Endothelial cell of umbilical vein (primary cell): ENCODE results near the gene LECT2. TPM values are rescaled to one million over a fixed set of nuclear protein-coding genes. Genes with fewer than 3 reads are reported as not detected.

ENCODE experiments used
- BruUV-seq: library from RNA; stranded (reverse); fragments of 400-500 nt; replicated peaks from 2 replicates; lab custom pipeline; 2021; lab: Mats Ljungman, UMichigan
- CTCF ChIA-PET: fragments of 300-600, 350-600 bp; sonication (Branson Sonifier 250); formaldehyde crosslinking; loops from one replicate; lab custom pipeline; 2021; ENCODE audit warnings: antibody characterized with exemption, inconsistent platforms; lab: Charles Lee
- POLR2A ChIA-PET: fragments of 300-600, 350-600 bp; sonication (Branson Sonifier 250); formaldehyde crosslinking; loops from one replicate; lab custom pipeline; 2021; ENCODE audit warnings: antibody characterized with exemption, inconsistent platforms; lab: Charles Lee
- DNase-seq: peaks from one replicate; pipeline ENCODE4 v3.0.0-alpha.2; 2011; ENCODE audit warnings: low read depth, low spot score
- FAIRE-seq: peaks from 2 replicates; lab custom pipeline; 2011; peaks lifted over from hg19 to GRCh38; lab: Jason Lieb, UNC
- H2AFZ ChIP-seq: 2 replicates; pipeline ENCODE4 v1.6.0; 2012; ENCODE audit warnings: low read depth, low read length, control low read depth, inconsistent platforms
- H3K27ac ChIP-seq: 2 replicates; pipeline ENCODE4 v1.5.1; 2011; ENCODE audit warnings: low read depth, mild to moderate bottlenecking, control low read depth, low read length, moderate library complexity; ENCODE audit not compliant: insufficient read depth
- H3K27me3 ChIP-seq, 2 experiments: 2 replicates each; pipeline versions ENCODE4 v1.6.0 to v1.6.1; 2011; ENCODE audit warnings: low read length in 2 of 2, mixed read lengths in 1 of 2; ENCODE audit not compliant: control insufficient read depth in 2 of 2, insufficient read depth in 2 of 2
- H3K36me3 ChIP-seq, 2 experiments: 2 replicates in 1 of 2; 3 replicates in 1 of 2; pipeline ENCODE4 v1.5.1; 2011; ENCODE audit warnings: low read length in 2 of 2, mild to moderate bottlenecking in 1 of 2, moderate library complexity in 1 of 2; ENCODE audit not compliant: control insufficient read depth in 2 of 2, insufficient read depth in 2 of 2; ENCODE audit errors: extremely low read depth in 1 of 2
- H3K4me1 ChIP-seq: 3 replicates; pipeline ENCODE4 v1.5.1; 2011; ENCODE audit warnings: mild to moderate bottlenecking, low read length; ENCODE audit not compliant: control insufficient read depth, insufficient read depth; ENCODE audit errors: extremely low read depth
- H3K4me2 ChIP-seq: 2 replicates; pipeline ENCODE4 v1.6.1; 2011; ENCODE audit warnings: low read length, control low read depth, mixed read lengths; ENCODE audit not compliant: insufficient read depth
- H3K4me3 ChIP-seq, 3 experiments: fragments of 200-600 bp in 1 of 3; sonication (generic), shearing (Covaris generic) in 1 of 3; replicated peaks in 1 of 3; 2 replicates each; pipeline ENCODE4 v1.5.1; 2011 to 2016; ENCODE audit warnings: control low read depth in 3 of 3, low read length in 3 of 3, mild to moderate bottlenecking in 2 of 3, inconsistent platforms in 1 of 3, low read depth in 1 of 3, moderate library complexity in 1 of 3; ENCODE audit not compliant: insufficient read depth in 1 of 3
- H3K79me2 ChIP-seq: 2 replicates; pipeline ENCODE4 v1.6.0; 2012; ENCODE audit warnings: low read length, inconsistent platforms; ENCODE audit not compliant: control insufficient read depth, insufficient read depth
- H3K9ac ChIP-seq: replicated peaks from 2 replicates; pipeline ENCODE3; 2011; ENCODE audit warnings: low read length, control low read depth; ENCODE audit not compliant: insufficient read depth; ENCODE audit errors: extremely low read depth
- H3K9me1 ChIP-seq: replicated peaks from 3 replicates; pipeline ENCODE4 v1.6.0; 2011; ENCODE audit warnings: mild to moderate bottlenecking, low read length; ENCODE audit not compliant: control insufficient read depth, insufficient read depth; ENCODE audit errors: extremely low read depth
- H3K9me3 ChIP-seq: replicated peaks from 2 replicates; pipeline ENCODE4 v1.5.1; 2012; ENCODE audit warnings: low read length, inconsistent platforms; ENCODE audit not compliant: control insufficient read depth, insufficient read depth
- H4K20me1 ChIP-seq: replicated peaks from 2 replicates; pipeline ENCODE3; 2011; ENCODE audit warnings: mild to moderate bottlenecking, low read length; ENCODE audit not compliant: control insufficient read depth, insufficient read depth; ENCODE audit errors: extremely low read depth
- FOS ChIP-seq: IDR thresholded peaks from 2 replicates; pipeline ENCODE4 v1.6.1; 2011; ENCODE audit warnings: mild to moderate bottlenecking, low read length, moderate library complexity, borderline replicate concordance; ENCODE audit not compliant: insufficient read depth
- GATA2 ChIP-seq: IDR thresholded peaks from 2 replicates; pipeline ENCODE4 v1.7.0; 2011; ENCODE audit warnings: low read depth, mild to moderate bottlenecking, moderate library complexity, mixed read lengths, low read length; ENCODE audit not compliant: insufficient read length, insufficient read depth
- JUN ChIP-seq: IDR thresholded peaks from 2 replicates; pipeline ENCODE4 v1.6.1; 2011; ENCODE audit warnings: borderline replicate concordance, low read depth; ENCODE audit not compliant: insufficient read length, insufficient read depth
- MYC ChIP-seq: IDR thresholded peaks from one replicate; pipeline ENCODE4 v1.6.1; 2011; ENCODE audit warnings: mild to moderate bottlenecking, low read depth, low read length
- POLR2A ChIP-seq: IDR thresholded peaks from 2 replicates; pipeline ENCODE4 v1.6.1; 2012; ENCODE audit warnings: low read depth, mild to moderate bottlenecking, control low read depth, low read length
- dilution Hi-C: fragments of 300-500 bp; cut with MboI; formaldehyde crosslinking; loops from one replicate; pipeline ENCODE4 v1.15.0; 2019; ENCODE audit warnings: low sequenced_read_pairs; ENCODE audit not compliant: extremely low pct_ligation_motif_present
- intact Hi-C: fragments of 100-400 bp; cut with micrococcal nuclease; formaldehyde crosslinking; loops from one replicate; pipeline ENCODE4 v1.10.0; 2022
- polyA plus RNA-seq, 4 experiments: library from polyadenylated mRNA; depleted of rRNA in 3 of 4; stranded (reverse) in 3 of 4; unstranded in 1 of 4; fragments of >200 nt; gene quantifications; 2 replicates each; pipeline versions ENCODE4 v1.2.1 to v1.2.3, GENCODE V29; 2011 to 2012; ENCODE audit warnings: missing spikeins in 1 of 4
- total RNA-seq: library from RNA; stranded (reverse); gene quantifications from 2 replicates; pipeline ENCODE4 v1.2.3, GENCODE V29; 2021

The LECT2 gene
- total and polyA plus RNA-seq, 2 donors (not counting 3 experiments of a cell fraction or from before 2014, with no cell fraction given) = not detected

DNA sequence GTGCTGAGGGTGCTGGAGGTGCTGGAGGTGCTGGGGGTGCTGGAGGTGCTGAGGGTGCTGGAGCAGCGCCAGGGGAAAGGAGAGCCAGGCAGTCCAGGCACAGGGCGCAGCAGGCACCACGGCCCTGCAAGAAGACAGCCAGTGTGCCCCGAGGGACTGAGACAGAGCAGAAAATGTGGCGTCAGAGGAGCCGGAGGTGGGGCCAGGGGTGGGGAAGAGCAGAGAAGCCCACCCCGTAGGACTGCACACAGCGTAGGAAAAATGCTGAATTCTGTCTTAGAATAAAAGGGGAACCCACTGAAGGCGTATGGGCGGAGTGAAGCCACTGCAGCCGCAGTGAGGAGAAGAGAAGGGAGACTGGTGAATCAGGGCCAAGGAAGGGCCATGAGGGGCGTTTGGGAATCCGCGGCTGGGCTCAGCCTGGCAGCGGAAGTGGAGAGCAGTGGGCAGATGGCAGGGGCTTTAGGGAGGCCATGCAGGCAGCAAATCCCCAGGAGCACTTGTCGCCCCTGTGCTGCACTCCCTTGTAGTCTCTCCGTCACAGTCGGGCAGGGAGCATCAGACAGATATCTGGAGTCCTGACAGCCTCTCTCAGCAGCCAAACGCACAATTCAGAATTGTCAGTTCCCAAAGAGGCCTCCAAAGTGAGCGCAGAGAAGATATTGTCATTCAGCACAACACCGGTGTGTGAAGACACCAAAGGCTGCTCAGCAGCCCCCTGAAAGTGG is 35.9 kb upstream of the LECT2 start:
- BruUV-seq = no TSS peak
- DNase-seq = no peak

DNA sequence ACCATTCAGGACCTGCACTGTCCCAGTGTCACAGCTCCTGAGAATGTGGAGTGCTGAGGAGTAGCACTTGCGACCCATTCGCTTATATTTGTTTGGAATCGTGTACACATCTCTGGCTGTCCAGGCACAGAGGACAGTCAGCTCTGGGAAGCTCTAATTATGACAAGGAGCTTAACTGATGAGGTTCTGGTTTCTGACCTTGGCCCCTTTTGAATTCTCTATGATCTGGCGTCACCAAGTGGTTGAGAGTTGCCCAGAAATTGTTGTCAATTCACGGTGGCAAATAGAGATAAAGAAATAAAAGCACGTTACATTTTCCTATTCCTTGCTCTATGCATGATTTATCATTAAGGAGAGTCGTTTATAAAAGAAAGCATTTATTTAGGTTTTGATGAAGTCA is 34.9 kb upstream of the LECT2 start:
- DNase-seq = no peak
- FAIRE-seq = no peak
- H4K20me1 ChIP-seq = no peaks in the 10 kb centered on the region
- H3K27me3 ChIP-seq = no peaks in the 10 kb centered on the region
- no peak overlapping the region for H3K4me3 ChIP-seq
- H3K79me2 ChIP-seq = no peaks in the 10 kb centered on the region
- H3K4me2 ChIP-seq = no peak overlapping the region
- no peak overlapping the region for H3K9ac ChIP-seq
- no TSS peak for BruUV-seq
- CTCF ChIA-PET = interaction anchor here (0.8 to 1.3 kb wide), 4 partner anchors 9 to 68 kb away, joined by 3 to 7 read pairs (median 3); no protein-coding TSS in a partner anchor
- H3K9me3 ChIP-seq = no peaks in the 10 kb centered on the region
- no peak overlapping the region for H3K27ac ChIP-seq
- no peaks in the 10 kb centered on the region for H3K9me1 ChIP-seq
- peaks cover 17% of the 10 kb centered on the region for H3K4me1 ChIP-seq
- dilution Hi-C loops (no loop called here), intact Hi-C loops (no loop called here)
- no peak overlapping the region for H2AFZ ChIP-seq
- TF ChIP-seq FOS = no peak
- H3K36me3 ChIP-seq = no peaks in the 10 kb centered on the region
- POLR2A ChIA-PET = no interaction called here

More for the DNA sequence above, 35.9 kb upstream of the LECT2 start:
- POLR2A ChIA-PET = no interaction called here
- dilution Hi-C loops (no loop called here), intact Hi-C loops (no loop called here)
- Histone ChIP-seq H3K79me2 (no peaks in the 10 kb centered on the region), H2AFZ (no peak overlapping the region), H4K20me1 (no peaks in the 10 kb centered on the region), H3K36me3 (no peaks in the 10 kb centered on the region), H3K4me1 (peaks cover 24% of the 10 kb centered on the region), H3K27ac (no peak overlapping the region), H3K9ac (no peak overlapping the region), H3K4me2 (no peak overlapping the region), H3K4me3 (no peak overlapping the region), H3K9me3 (no peaks in the 10 kb centered on the region), H3K9me1 (no peaks in the 10 kb centered on the region), H3K27me3 (no peaks in the 10 kb centered on the region)
- CTCF ChIA-PET = interaction anchor here (0.7 to 1.2 kb wide), 6 partner anchors 10 to 67 kb away, joined by 3 to 5 read pairs (median 3); no protein-coding TSS in a partner anchor
- FAIRE-seq = no peak
- TF ChIP-seq MYC = no peak
- no peak for TF ChIP-seq JUN
- no peak for TF ChIP-seq POLR2A
- no peak for TF ChIP-seq GATA2
